GM19467 (cell line): ENCODE results near the gene RBM8A.
A peak's percentile ranks its signal among the peaks of the same experiment; 100 is the strongest.

Experiments used
- ATAC-seq: cut with Tn5 transposase; IDR thresholded peaks from one replicate; pipeline ENCODE4 v1.9.1; 2021; ENCODE audit warnings: mild to moderate bottlenecking, moderate library complexity; ENCODE audit not compliant: unreplicated experiment

The RBM8A gene

GRCh38 chr1:145927063-145927886 is at the start of gene RBM8A:
TSS of gene RBM8A (minus strand) at chr1:145927484. CDS start at chr1:145927426, 58 bp downstream.
- ATAC-seq: peak; percentile 93

GRCh38 chr1:145977016-145977415 is 49.7 kb upstream of the RBM8A start:
- ATAC-seq: no peak

- ATAC-seq: no peak
Observed at GRCh38 chr1:145975216-145975615, 47.9 kb upstream of the RBM8A start.

- ATAC-seq: no peak
Observed at GRCh38 chr1:145974721-145975120, 47.4 kb upstream of the RBM8A start.

- ATAC-seq: no peak
Observed at GRCh38 chr1:145972580-145972979, 45.3 kb upstream of the RBM8A start.

GRCh38 chr1:145967288-145967687 is 40.0 kb upstream of the RBM8A start:
- no peak for ATAC-seq

GRCh38 chr1:145965119-145965744 is 37.9 kb upstream of the RBM8A start:
- no peak for ATAC-seq

GRCh38 chr1:145964328-145965118 is 37.2 kb upstream of the RBM8A start, which contains the start of the genes ANKRD34A and POLR3GL:
TSS of gene ANKRD34A (minus strand) at chr1:145964575. CDS start at chr1:145961759, 2,816 bp downstream.
TSS of gene POLR3GL (plus strand) at chr1:145964690. CDS start at chr1:145974866, 10,176 bp downstream.
- ATAC-seq: peak; percentile 93

- no peak for ATAC-seq
Observed at GRCh38 chr1:145963265-145964019, 36.2 kb upstream of the RBM8A start.

GRCh38 chr1:145962157-145963102 is 35.1 kb upstream of the RBM8A start:
- no peak for ATAC-seq

GRCh38 chr1:145961425-145962156 is 34.3 kb upstream of the RBM8A start:
- no peak for ATAC-seq

GRCh38 chr1:145961109-145961424 is 33.8 kb upstream of the RBM8A start:
- no peak for ATAC-seq

GRCh38 chr1:145960468-145961108 is 33.3 kb upstream of the RBM8A start:
- ATAC-seq: no peak

GRCh38 chr1:145959957-145960467 is 32.7 kb upstream of the RBM8A start:
- no peak for ATAC-seq

GRCh38 chr1:145959333-145959732 is 32.0 kb upstream of the RBM8A start:
- no peak for ATAC-seq

GRCh38 chr1:145958734-145959133 is 31.4 kb upstream of the RBM8A start:
- no peak for ATAC-seq

GRCh38 chr1:145957443-145958319 is 30.4 kb upstream of the RBM8A start, which contains the start of gene LIX1L:
TSS of gene LIX1L (minus strand) at chr1:145958017. CDS start at chr1:145957927, 90 bp downstream.
- peak; percentile 79 for ATAC-seq
